Stomach (tissue), 9 donors: ENCODE results near the gene PPP1R12B. TPM values are rescaled to one million over a fixed set of nuclear protein-coding genes. Genes with fewer than 3 reads are reported as not detected.
"Not testable (repeated sequence)": the region's sequence is repeated elsewhere in the genome, so short reads cannot be mapped to it uniquely, and the experiment has no call there.

Source experiments
- DNase-seq, 2 donors: peaks; one replicate each; pipeline versions ENCODE4 v3.0.0 to v3.0.0-alpha.2; 2013 to 2019
- H3K27ac ChIP-seq, 5 donors: fragments of 200-600 bp in 4 of 5; sonication (generic) in 4 of 5; one replicate each; pipeline ENCODE4 v1.5.1; 2013 to 2019; ENCODE audit warnings: mild to moderate bottlenecking in 1 of 5, moderate library complexity in 1 of 5
- H3K27me3 ChIP-seq, 3 donors: fragments of 200-600 bp; sonication (generic); one replicate each; pipeline ENCODE4 v1.5.1; 2017 to 2019; ENCODE audit warnings: mixed run types in 1 of 3
- H3K36me3 ChIP-seq, 4 donors: fragments of 200-600 bp; sonication (generic); 1 replicate in 3 of 4; 2 replicates in 1 of 4; pipeline ENCODE4 v1.5.1; 2016 to 2019
- H3K4me1 ChIP-seq, 4 donors: fragments of 200-600 bp; sonication (generic); one replicate each; pipeline ENCODE4 v1.5.1; 2016 to 2019
- H3K4me3 ChIP-seq, 4 donors: fragments of 200-600 bp; sonication (generic) in 3 of 4; one replicate each; pipeline ENCODE4 v1.5.1; 2016 to 2019; ENCODE audit warnings: mild to moderate bottlenecking in 1 of 4
- H3K9me3 ChIP-seq, 4 donors: fragments of 200-600 bp; sonication (generic); one replicate each; pipeline ENCODE4 v1.5.1; 2016 to 2019
- EP300 ChIP-seq: sonication (generic); formaldehyde crosslinking; IDR thresholded peaks from one replicate; pipeline ENCODE4 v1.6.1; 2017; ENCODE audit warnings: antibody characterized with exemption
- POLR2A ChIP-seq, 4 donors: fragments of 450-650 bp; IDR thresholded peaks; one replicate each; pipeline ENCODE4 v1.6.1; 2016; ENCODE audit warnings: antibody characterized with exemption in 4 of 4, control low read depth in 2 of 4, mild to moderate bottlenecking in 1 of 4, moderate library complexity in 1 of 4
- POLR2AphosphoS5 ChIP-seq, 3 donors: sonication (generic); formaldehyde crosslinking; IDR thresholded peaks; one replicate each; pipeline ENCODE4 v1.6.1; 2016; ENCODE audit warnings: antibody characterized with exemption in 3 of 3
- WGBS, 5 donors: extraction: QIAGEN DNeasy Blood & Tissue Kit in 3 of 5; methylation state at CpG; one replicate each; pipeline versions ENCODE4 v1.1.5 to v1.1.7; 2013 to 2018; 5-methylcytosine and 5-hydroxymethylcytosine counted together
- intact Hi-C: fragments of 100-400 bp; cut with DNase I; formaldehyde crosslinking; loops from one replicate; pipeline ENCODE4 v1.15.1; 2023; ENCODE audit warnings: low total_unique reads
- polyA plus RNA-seq, 3 donors: library from polyadenylated mRNA; stranded (reverse); fragments of 200-250 nt; gene quantifications; one replicate each; pipeline ENCODE4 v1.2.3, GENCODE V29; 2013
- total RNA-seq, 5 donors: library from RNA; depleted of rRNA; stranded (reverse); fragments of >200 nt; gene quantifications; one replicate each; pipeline versions ENCODE4 v1.1.0 to v1.2.3, GENCODE V29; 2014 to 2016
- TF ChIP-seq, protein P1 (sequence below), 7 experiments: fragments of 450-650 bp in 4 of 7; fragments of 200-600 bp in 3 of 7; sonication (generic) in 3 of 7; IDR thresholded peaks; one replicate each; pipeline ENCODE4 v1.5.1; 2016 to 2019; ENCODE audit warnings: antibody characterized with exemption in 7 of 7, control low read depth in 2 of 7, mild to moderate bottlenecking in 1 of 7
- donor health status: healthy with polysubstance abuse.
- donor health status: Bipolar disorder and iron deficiency.
- donor health status: healthy.

Gene PPP1R12B
- total and polyA plus RNA-seq, 8 donors = 9.7 to 352 (median 96.0) TPM

- Histone ChIP-seq H3K4me1 (no peaks in the 10 kb centered on the region), H3K27ac (no peak overlapping the region), H3K9me3 (no peaks in the 10 kb centered on the region), H3K36me3 (peaks cover 9 to 36% (median 30%) of the 10 kb centered on the region in 4 donors), H3K27me3 (no peaks in the 10 kb centered on the region), H3K4me3 (no peak overlapping the region)
- no peak for TF ChIP-seq POLR2A (IDR thresholded peaks at IDR 0.05)
- TF ChIP-seq, protein P1, sequence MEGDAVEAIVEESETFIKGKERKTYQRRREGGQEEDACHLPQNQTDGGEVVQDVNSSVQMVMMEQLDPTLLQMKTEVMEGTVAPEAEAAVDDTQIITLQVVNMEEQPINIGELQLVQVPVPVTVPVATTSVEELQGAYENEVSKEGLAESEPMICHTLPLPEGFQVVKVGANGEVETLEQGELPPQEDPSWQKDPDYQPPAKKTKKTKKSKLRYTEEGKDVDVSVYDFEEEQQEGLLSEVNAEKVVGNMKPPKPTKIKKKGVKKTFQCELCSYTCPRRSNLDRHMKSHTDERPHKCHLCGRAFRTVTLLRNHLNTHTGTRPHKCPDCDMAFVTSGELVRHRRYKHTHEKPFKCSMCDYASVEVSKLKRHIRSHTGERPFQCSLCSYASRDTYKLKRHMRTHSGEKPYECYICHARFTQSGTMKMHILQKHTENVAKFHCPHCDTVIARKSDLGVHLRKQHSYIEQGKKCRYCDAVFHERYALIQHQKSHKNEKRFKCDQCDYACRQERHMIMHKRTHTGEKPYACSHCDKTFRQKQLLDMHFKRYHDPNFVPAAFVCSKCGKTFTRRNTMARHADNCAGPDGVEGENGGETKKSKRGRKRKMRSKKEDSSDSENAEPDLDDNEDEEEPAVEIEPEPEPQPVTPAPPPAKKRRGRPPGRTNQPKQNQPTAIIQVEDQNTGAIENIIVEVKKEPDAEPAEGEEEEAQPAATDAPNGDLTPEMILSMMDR (IDR thresholded peaks at IDR 0.05) = no peak
- TF ChIP-seq EP300 = no peak
- TF ChIP-seq POLR2AphosphoS5 (IDR thresholded peaks at IDR 0.05) = no peak
- 92 to 98% (median 93%) methylated on average over 4 of the region's 4 CpGs for WGBS, 5 donors
- no peak for DNase-seq
- intact Hi-C loops = no loop called here
Measured at GRCh38 chr1:202452508-202452907, 104.0 kb downstream of the PPP1R12B start.

GRCh38 chr1:202456372-202457169 is 108.1 kb downstream of the PPP1R12B start:
- H3K9me3 ChIP-seq, H3K27me3 ChIP-seq, H3K4me3 ChIP-seq, H3K27ac ChIP-seq, intact Hi-C loops: not testable (repeated sequence)
- Histone ChIP-seq H3K36me3 (peaks cover 0 to 13% (median 10%) of the 10 kb centered on the region in 4 donors), H3K4me1 (peaks cover 5 to 20% (median 12%) of the 10 kb centered on the region in 4 donors)
- peak in 1 of 2 donors; percentile 26 for DNase-seq
- 54 to 85% (median 82%) methylated on average over 5 of the region's 5 CpGs for WGBS, 5 donors

DNA sequence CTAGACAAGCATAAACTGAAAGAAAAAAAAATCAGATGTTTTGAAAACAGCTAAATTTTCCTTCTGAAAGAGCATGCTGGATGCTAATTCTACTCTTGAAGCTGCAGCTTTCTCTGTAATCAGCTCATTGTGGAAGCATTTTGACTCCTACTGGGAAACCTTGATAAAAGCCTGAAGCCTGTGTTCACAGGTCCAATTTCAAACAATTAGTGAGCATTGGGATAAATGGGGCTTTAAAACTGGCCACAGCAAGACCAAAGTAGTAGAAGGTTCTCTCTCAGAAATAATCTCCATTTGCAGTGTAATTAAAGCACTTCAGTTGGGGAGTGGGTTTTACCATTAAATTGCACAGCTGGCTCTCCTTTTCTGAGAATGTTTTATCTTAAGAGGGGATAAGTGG is 110.2 kb downstream of the PPP1R12B start:
- intact Hi-C loops, H3K4me3 ChIP-seq, H3K9me3 ChIP-seq, H3K27me3 ChIP-seq, DNase-seq, H3K27ac ChIP-seq: not testable (repeated sequence)
- H3K36me3 ChIP-seq = peaks cover 0 to 13% (median 10%) of the 10 kb centered on the region in 4 donors
- H3K4me1 ChIP-seq = peaks cover 5 to 39% (median 22%) of the 10 kb centered on the region in 4 donors

GRCh38 chr1:202459470-202460142 is 111.1 kb downstream of the PPP1R12B start:
- H3K27ac ChIP-seq = peak overlapping the region in 1 of 5 donors; percentile 5
- H3K27me3 ChIP-seq, intact Hi-C loops: not testable (repeated sequence)

DNA sequence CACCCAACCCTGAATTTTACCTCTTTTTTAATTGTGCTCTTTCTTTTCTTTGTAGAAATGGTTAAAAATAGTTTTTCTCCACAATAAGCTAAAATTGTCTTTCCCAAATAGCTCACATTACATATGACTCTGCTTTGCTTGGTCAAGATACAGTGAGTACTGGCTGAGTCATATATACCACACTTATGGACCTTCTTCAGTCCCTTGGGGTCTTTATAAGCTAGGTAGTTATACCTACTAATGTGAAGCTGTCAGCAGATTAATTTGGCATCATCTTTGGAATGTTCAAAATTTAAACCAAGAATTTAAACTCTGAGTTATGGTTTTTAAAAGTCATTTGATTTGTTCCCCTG is 111.6 kb downstream of the PPP1R12B start:
- intact Hi-C loops = not testable (repeated sequence)

More at GRCh38 chr1:202459470-202460142, 111.1 kb downstream of the PPP1R12B start:
- peak in 1 of 2 donors; percentile 33 for DNase-seq
- not testable (repeated sequence) for H3K9me3 ChIP-seq, H3K4me3 ChIP-seq, H3K36me3 ChIP-seq
- H3K4me1 ChIP-seq = peaks cover 5 to 48% (median 26%) of the 10 kb centered on the region in 4 donors

DNA sequence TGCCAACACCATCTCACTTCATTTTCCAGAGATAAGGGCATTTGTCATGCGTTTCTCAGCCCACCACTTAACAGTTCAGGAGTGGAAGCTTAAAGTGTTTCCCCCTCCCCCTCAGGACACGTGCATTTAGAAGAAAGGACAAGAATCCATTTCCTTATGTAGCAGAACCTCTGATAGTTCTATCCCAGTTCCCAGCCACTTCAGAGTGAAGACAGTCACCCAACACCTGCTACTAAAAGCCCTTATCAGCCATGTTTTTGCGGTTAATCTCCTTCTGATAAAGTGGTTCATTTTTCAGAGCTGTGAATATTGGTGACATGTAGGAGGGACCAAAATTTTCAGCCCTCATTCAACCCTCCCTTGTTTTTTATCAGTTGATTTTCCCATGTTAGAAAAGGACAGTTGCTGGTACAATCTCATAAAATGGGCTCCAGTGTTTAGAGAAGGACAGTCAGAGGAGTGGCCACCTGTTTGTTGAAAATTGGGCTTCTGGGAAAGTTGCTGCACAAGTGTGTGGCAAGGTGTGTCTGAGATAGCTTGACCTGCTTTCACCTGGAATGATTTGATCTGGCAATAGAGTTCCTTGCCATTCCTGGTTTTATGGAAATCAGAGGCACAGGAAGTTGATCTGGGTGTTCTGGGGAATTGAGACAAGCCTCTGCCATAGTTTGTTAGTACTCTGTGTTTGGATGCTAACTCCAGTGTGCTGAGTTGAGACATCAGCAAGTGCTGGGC is 114.0 kb downstream of the PPP1R12B start:
- Histone ChIP-seq H3K9me3 (no peaks in the 10 kb centered on the region), H3K4me1 (peaks cover 5 to 66% (median 32%) of the 10 kb centered on the region in 4 donors), H3K36me3 (no peaks in the 10 kb centered on the region), H3K27ac (peak overlapping the region; percentile 34 to 65 (median 55)), H3K4me3 (no peak overlapping the region), H3K27me3 (no peaks in the 10 kb centered on the region)
- DNase-seq = peak in 1 of 2 donors; percentile 26
- intact Hi-C loops = no loop called here
- peak in 1 of 3 donors; percentile 28 for TF ChIP-seq POLR2AphosphoS5 (IDR thresholded peaks at IDR 0.05)
- no peak for TF ChIP-seq POLR2A (IDR thresholded peaks at IDR 0.05)
- TF ChIP-seq, protein P1 (IDR thresholded peaks at IDR 0.05) = no peak
- TF ChIP-seq EP300 = no peak
- 25 to 46% (median 43%) methylated on average over 3 of the region's 3 CpGs for WGBS, 5 donors

More for the DNA sequence above, 111.6 kb downstream of the PPP1R12B start:
- H3K4me1 ChIP-seq = peaks cover 5 to 49% (median 27%) of the 10 kb centered on the region in 4 donors
- not testable (repeated sequence) for H3K36me3 ChIP-seq, H3K9me3 ChIP-seq, H3K27me3 ChIP-seq, H3K4me3 ChIP-seq, DNase-seq
- H3K27ac ChIP-seq = peak overlapping the region in 1 of 5 donors; percentile 5
